Urinary bladder (tissue), 4 donors: Measurements from ENCODE around the gene RNF14. TPM values are rescaled to one million over a fixed set of nuclear protein-coding genes. Genes with fewer than 3 reads are reported as not detected.

Experiments
- DNase-seq: peaks from one replicate; pipeline ENCODE4 v3.0.0-alpha.2; 2015; ENCODE audit errors: extremely low spot score
- H3K27ac ChIP-seq: one replicate; pipeline ENCODE4 v1.5.1; 2013; ENCODE audit warnings: low read depth, mild to moderate bottlenecking, moderate library complexity
- H3K36me3 ChIP-seq: one replicate; pipeline ENCODE4 v1.6.1; 2013; ENCODE audit warnings: mild to moderate bottlenecking, moderate library complexity; ENCODE audit not compliant: insufficient read depth
- H3K4me1 ChIP-seq: one replicate; pipeline ENCODE4 v1.6.1; 2013; ENCODE audit warnings: mild to moderate bottlenecking, moderate library complexity; ENCODE audit not compliant: insufficient read depth
- H3K4me3 ChIP-seq: one replicate; pipeline ENCODE4 v1.5.1; 2013; ENCODE audit warnings: low read depth, low read length
- WGBS: extraction: QIAGEN DNeasy Blood & Tissue Kit; methylation state at CpG from one replicate; pipeline ENCODE4 v1.1.7; 2013; 5-methylcytosine and 5-hydroxymethylcytosine counted together
- polyA plus RNA-seq: library from polyadenylated mRNA; stranded (reverse); fragments of 200-250 nt; gene quantifications from one replicate; pipeline ENCODE4 v1.2.3, GENCODE V29; 2013
- total RNA-seq: library from RNA; depleted of rRNA; stranded (reverse); fragments of >200 nt; gene quantifications from one replicate; pipeline ENCODE4 v1.2.3, GENCODE V29; 2014
- donor health status: healthy with polysubstance abuse.
- donor health status: healthy.

The RNF14 gene
- total and polyA plus RNA-seq, 2 donors, result 51.9 to 69.7 TPM

DNA sequence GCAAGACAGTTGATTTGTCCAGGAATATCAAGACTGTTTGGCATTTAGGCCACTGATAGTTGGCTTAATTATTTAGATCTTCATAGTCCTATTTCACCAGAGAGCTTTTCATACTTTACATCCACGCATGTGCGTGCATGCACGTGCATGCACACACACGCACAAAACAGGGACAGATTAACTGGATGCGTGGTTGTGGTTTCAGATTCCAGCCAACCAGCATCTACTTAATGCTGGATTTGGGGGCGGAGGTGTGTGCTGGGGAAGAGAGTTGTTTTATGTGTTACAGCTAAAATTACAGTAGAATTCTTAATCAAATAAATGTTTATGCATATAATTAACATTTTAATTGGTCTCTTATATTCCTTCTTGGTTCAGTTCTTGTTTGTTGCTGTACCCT is 7.3 kb downstream of the RNF14 start:
- Histone ChIP-seq H3K36me3 (peaks cover 12% of the 10 kb centered on the region), H3K4me1 (no peaks in the 10 kb centered on the region), H3K27ac (no peak overlapping the region), H3K4me3 (no peak overlapping the region)
- DNase-seq, result no peak
- 88% methylated on average over 6 of the region's 6 CpGs for WGBS

DNA sequence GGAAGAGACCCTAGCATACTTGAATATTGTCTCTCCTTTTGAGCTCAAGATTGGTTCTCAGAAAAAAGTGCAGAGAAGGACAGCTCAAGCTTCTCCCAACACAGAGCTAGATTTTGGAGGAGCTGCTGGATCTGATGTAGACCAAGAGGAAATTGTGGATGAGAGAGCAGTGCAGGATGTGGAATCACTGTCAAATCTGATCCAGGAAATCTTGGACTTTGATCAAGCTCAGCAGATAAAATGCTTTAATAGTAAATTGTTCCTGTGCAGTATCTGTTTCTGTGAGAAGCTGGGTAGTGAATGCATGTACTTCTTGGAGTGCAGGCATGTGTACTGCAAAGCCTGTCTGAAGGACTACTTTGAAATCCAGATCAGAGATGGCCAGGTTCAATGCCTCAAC is 9.5 kb downstream of the RNF14 start:
- Histone ChIP-seq H3K27ac (no peak overlapping the region), H3K36me3 (peaks cover 12% of the 10 kb centered on the region), H3K4me3 (no peak overlapping the region), H3K4me1 (no peaks in the 10 kb centered on the region)
- no peak for DNase-seq

GRCh38 chr5:141982626-141983025 is 13.7 kb downstream of the RNF14 start:
- no peak overlapping the region for H3K4me3 ChIP-seq
- DNase-seq, result no peak
- no peaks in the 10 kb centered on the region for H3K4me1 ChIP-seq
- H3K36me3 ChIP-seq, result peaks cover 17% of the 10 kb centered on the region
- 48% methylated on average over 2 of the region's 2 CpGs for whole genome bisulfite sequencing
- no peak overlapping the region for H3K27ac ChIP-seq

DNA sequence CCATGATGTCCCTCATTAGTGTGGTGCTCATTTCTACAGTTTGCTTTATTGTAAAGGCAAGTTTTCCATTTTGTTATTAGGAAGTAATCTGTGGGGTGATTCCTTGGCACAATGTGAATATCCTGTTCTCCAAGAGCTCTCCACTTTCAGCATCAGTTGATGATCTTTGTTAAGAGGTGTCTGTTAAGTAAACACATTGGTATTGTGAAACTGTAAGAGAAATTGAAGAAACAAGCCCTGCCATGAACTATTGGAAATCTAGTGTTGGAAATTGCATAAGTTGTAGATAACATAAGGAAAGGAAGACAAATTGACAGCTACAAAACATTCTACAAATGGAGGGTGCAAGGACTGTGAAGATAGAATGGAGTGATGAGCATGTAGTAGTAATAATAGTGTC is 17.2 kb downstream of the RNF14 start:
- Histone ChIP-seq H3K27ac (no peak overlapping the region), H3K4me3 (no peak overlapping the region), H3K36me3 (peaks cover 7% of the 10 kb centered on the region), H3K4me1 (no peaks in the 10 kb centered on the region)
- no peak for DNase-seq

GRCh38 chr5:141989720-141990119 is 20.8 kb downstream of the RNF14 start:
- H3K27ac ChIP-seq, result no peak overlapping the region
- DNase-seq, result no peak
- no peaks in the 10 kb centered on the region for H3K4me1 ChIP-seq
- WGBS, result 0% methylated on average over 1 of the region's 1 CpG
- peaks cover 9% of the 10 kb centered on the region for H3K36me3 ChIP-seq
- no peak overlapping the region for H3K4me3 ChIP-seq

- 11% methylated on average over 2 of the region's 2 CpGs for WGBS
- no peak overlapping the region for H3K27ac ChIP-seq
Observed at GRCh38 chr5:141992349-141992963, 23.6 kb downstream of the RNF14 start.

DNA sequence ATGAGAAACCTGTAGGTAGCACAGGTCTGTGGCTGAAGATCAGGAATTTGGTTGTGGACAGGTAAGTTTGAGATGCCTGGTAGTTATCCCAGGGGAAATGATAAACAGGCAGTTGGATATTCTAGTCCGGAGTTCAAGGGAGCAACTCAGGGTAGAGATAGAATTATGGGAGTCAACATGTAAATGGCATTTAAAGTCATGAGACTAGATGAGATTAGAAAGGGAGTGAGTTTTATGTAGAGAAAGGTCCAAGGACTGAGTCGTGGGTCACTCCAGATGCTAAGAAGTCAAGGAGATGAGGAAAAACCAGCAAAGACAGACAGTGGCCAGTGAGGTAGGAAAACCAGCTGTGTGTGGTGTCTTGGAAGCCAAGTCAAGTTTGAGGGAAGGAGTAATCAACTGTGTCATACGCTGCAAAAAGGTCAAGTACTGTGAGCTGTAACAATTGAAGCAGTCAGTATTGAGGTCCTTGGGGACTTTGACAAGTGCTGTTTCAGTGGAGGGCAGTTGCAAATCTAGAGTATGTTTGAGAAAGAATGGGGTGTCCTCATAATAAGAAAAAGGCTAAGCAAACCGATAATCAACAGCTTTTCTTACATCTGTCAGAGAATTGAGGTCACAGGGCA is 25.7 kb downstream of the RNF14 start:
- Histone ChIP-seq H3K4me1 (no peaks in the 10 kb centered on the region), H3K4me3 (no peak overlapping the region), H3K27ac (no peak overlapping the region), H3K36me3 (peaks cover 2% of the 10 kb centered on the region)
- DNase-seq, result no peak
- 63% methylated on average over 4 of the region's 4 CpGs for WGBS

More at GRCh38 chr5:141992349-141992963, 23.6 kb downstream of the RNF14 start:
- H3K36me3 ChIP-seq, result peaks cover 2% of the 10 kb centered on the region
- H3K4me1 ChIP-seq, result no peaks in the 10 kb centered on the region
- no peak overlapping the region for H3K4me3 ChIP-seq
- DNase-seq, result no peak

- H3K36me3 ChIP-seq, result peaks cover 2% of the 10 kb centered on the region
- H3K4me1 ChIP-seq, result no peaks in the 10 kb centered on the region
Observed at GRCh38 chr5:141995656-141996055, 26.8 kb downstream of the RNF14 start.

DNA sequence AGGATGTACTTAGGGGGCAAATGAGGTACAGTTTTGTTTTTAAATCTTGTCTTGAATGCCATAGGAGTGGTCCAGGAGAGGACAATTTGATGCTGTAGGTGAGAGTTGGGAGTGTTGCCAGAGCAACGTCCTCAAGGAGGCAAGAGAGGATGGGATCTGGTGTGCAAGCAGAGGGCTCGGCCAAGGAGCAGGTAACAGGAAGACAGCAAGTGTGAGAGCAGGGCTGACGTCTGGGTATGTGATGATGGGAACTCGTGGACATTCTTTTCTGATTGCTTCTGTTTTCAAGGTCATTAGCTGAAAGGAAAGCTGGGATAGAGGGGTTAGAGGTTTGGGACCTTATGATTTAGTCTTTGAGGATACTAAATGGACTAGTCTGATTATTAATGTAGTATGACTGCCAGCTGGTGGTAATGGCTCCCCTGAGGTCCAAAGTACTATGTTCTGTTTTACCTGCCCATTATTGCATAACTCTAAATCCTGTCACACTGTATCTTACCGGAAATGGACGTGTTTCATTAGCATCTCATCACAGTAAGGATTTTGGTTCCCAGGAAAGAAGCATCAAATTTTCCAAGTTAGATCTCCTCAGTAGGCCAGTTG is 28.6 kb downstream of the RNF14 start:
- WGBS, result 57% methylated on average over 6 of the region's 6 CpGs
- no peak for DNase-seq
- Histone ChIP-seq H3K4me1 (no peaks in the 10 kb centered on the region), H3K36me3 (no peaks in the 10 kb centered on the region), H3K4me3 (no peak overlapping the region), H3K27ac (no peak overlapping the region)

More at GRCh38 chr5:141995656-141996055, 26.8 kb downstream of the RNF14 start:
- WGBS, result 94% methylated on average over 3 of the region's 3 CpGs
- no peak overlapping the region for H3K27ac ChIP-seq
- H3K4me3 ChIP-seq, result no peak overlapping the region
- DNase-seq, result no peak

GRCh38 chr5:142000173-142000572 is 31.3 kb downstream of the RNF14 start:
- Histone ChIP-seq H3K4me3 (no peak overlapping the region), H3K27ac (no peak overlapping the region), H3K36me3 (no peaks in the 10 kb centered on the region), H3K4me1 (no peaks in the 10 kb centered on the region)
- 53% methylated on average over 1 of the region's 1 CpG for WGBS
- no peak for DNase-seq

- WGBS, result 70% methylated on average over 6 of the region's 6 CpGs
- H3K4me1 ChIP-seq, result no peaks in the 10 kb centered on the region
- DNase-seq, result no peak
- no peaks in the 10 kb centered on the region for H3K36me3 ChIP-seq
- H3K4me3 ChIP-seq, result no peak overlapping the region
- no peak overlapping the region for H3K27ac ChIP-seq
Observed at GRCh38 chr5:142000704-142001484, 32.0 kb downstream of the RNF14 start.

GRCh38 chr5:142003266-142003800 is 34.4 kb downstream of the RNF14 start:
- Histone ChIP-seq H3K4me1 (no peaks in the 10 kb centered on the region), H3K36me3 (no peaks in the 10 kb centered on the region), H3K4me3 (no peak overlapping the region), H3K27ac (peak overlapping the region; percentile 12)
- 56% methylated on average over 2 of the region's 2 CpGs for WGBS
- no peak for DNase-seq

DNA sequence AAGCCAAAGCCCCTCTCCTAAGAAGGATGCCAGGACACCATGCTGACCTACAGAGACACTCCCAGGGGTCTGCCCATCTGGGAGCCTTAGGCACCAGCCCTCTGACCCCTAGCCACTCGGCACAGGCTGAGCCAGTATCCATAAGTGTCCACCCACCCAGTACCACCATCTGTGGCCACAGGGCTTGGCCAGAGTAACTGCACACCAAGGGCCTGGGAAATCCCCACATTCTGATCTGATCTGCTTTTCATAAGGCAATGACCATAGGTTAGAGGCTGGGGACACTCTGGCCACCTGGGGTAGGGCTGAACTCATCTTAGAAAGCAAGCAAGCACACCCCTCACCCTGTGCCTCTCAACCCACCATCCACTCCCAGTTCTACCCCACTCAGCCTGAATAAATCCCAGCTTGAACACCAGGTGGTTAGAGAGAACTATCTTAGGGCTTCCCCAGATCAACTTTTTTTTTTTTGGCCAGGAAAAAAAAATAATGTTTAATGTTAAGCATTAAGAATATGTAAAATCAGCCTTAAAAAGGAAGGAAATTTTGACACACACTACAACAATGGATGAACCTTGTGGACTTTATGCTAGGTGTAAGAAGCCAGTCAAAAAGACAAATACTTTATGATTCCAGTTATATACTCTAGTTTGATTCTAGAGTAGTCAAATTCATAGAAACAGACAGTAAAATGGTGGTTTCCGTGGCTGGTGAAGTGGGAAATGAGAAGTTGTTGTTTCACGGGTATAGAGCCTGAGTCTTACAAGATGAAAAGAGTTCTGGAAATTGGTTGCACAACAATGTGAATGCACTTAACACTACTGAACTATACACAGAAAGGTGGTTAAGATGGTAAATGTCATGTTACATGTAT is 37.7 kb downstream of the RNF14 start:
- no peaks in the 10 kb centered on the region for H3K36me3 ChIP-seq
- H3K4me3 ChIP-seq, result no peak overlapping the region
- no peak for DNase-seq
- H3K27ac ChIP-seq, result no peak overlapping the region
- WGBS, result 85% methylated on average over 3 of the region's 3 CpGs
- no peaks in the 10 kb centered on the region for H3K4me1 ChIP-seq
